HepG2 (cell line): ENCODE data around the gene ESPN. TPM values are rescaled to one million over a fixed set of nuclear protein-coding genes. Genes with fewer than 3 reads are reported as not detected.
A peak's percentile ranks its signal among the peaks of the same experiment; 100 is the strongest.

Experiments used
- ATAC-seq: fragments of 200-7000 bp; cut with Tn5 transposase; 3 replicates; pipeline ENCODE4 v1.9.1; 2020; ENCODE audit warnings: mild to moderate bottlenecking, moderate library complexity
- BruUV-seq: library from RNA; stranded (reverse); fragments of 400-500 nt; replicated peaks from 2 replicates; lab custom pipeline; 2021; lab: Mats Ljungman, UMichigan
- CTCF ChIA-PET: fragments of 300-600 bp; formaldehyde crosslinking; extraction: SDS; loops from one replicate; lab custom pipeline; 2021; ENCODE audit warnings: low total read pairs, inconsistent platforms, low intra/inter-chr PET ratio; lab: Yijun Ruan, JAX
- POLR2A ChIA-PET: fragments of 350-600 bp; sonication (Branson Sonifier 250); formaldehyde crosslinking; loops from one replicate; lab custom pipeline; 2020; ENCODE audit warnings: antibody characterized with exemption, inconsistent platforms; lab: Yijun Ruan, JAX
- DNase-seq: peaks from one replicate; pipeline ENCODE4 v3.0.0-alpha.2; 2015; ENCODE audit warnings: low spot score
- FAIRE-seq: peaks from 3 replicates; lab custom pipeline; 2011; peaks lifted over from hg19 to GRCh38; lab: Jason Lieb, UNC
- H2AFZ ChIP-seq: one replicate; pipeline ENCODE4 v1.6.1; 2011; ENCODE audit warnings: low read length, inconsistent platforms
- H3K27ac ChIP-seq: fragments of 300-600 bp; 3 replicates; pipeline ENCODE4 v1.8.0; 2011; ENCODE audit warnings: mixed run types, mild to moderate bottlenecking, mixed read lengths, low read length, inconsistent platforms; ENCODE audit not compliant: insufficient read depth; ENCODE audit errors: extremely low read length
- H3K27me3 ChIP-seq, 2 experiments: fragments of 200-600 bp in 1 of 2; 2 replicates in 1 of 2; 3 replicates in 1 of 2; pipeline versions ENCODE4 v1.6.0 to v1.8.0; 2011; ENCODE audit warnings: low read length in 2 of 2, mild to moderate bottlenecking in 2 of 2, moderate library complexity in 2 of 2, inconsistent platforms in 1 of 2; ENCODE audit not compliant: insufficient read depth in 2 of 2, control insufficient read depth in 1 of 2
- H3K36me3 ChIP-seq, 2 experiments: fragments of 200-600 bp in 1 of 2; replicated peaks in 1 of 2; 2 replicates in 1 of 2; 3 replicates in 1 of 2; pipeline versions ENCODE4 v1.5.1 to v1.8.0; 2011; ENCODE audit warnings: low read length in 2 of 2, inconsistent platforms in 1 of 2; ENCODE audit not compliant: insufficient read depth in 2 of 2, control insufficient read depth in 1 of 2
- H3K4me1 ChIP-seq: 2 replicates; pipeline ENCODE4 v1.5.1; 2012; ENCODE audit warnings: low read length, inconsistent platforms; ENCODE audit not compliant: insufficient read depth
- H3K4me2 ChIP-seq: 2 replicates; pipeline ENCODE4 v1.6.0; 2011; ENCODE audit warnings: low read depth, low read length, inconsistent platforms
- H3K4me3 ChIP-seq, 3 experiments: fragments of 200-600 bp in 1 of 3; sonication (generic), shearing (Covaris generic) in 1 of 3; replicated peaks in 1 of 3; 2 replicates each; pipeline ENCODE4 v1.5.1; 2011 to 2016; ENCODE audit warnings: low read length in 3 of 3, inconsistent platforms in 2 of 3, low read depth in 2 of 3, mild to moderate bottlenecking in 2 of 3, control low read depth in 1 of 3, mixed read lengths in 1 of 3; ENCODE audit not compliant: insufficient read depth in 1 of 3
- H3K79me2 ChIP-seq: one replicate; pipeline ENCODE4 v1.6.1; 2011; ENCODE audit warnings: low read length, inconsistent platforms; ENCODE audit not compliant: insufficient read depth
- H3K9ac ChIP-seq: 2 replicates; pipeline ENCODE4 v1.6.0; 2011; ENCODE audit warnings: mild to moderate bottlenecking, low read depth, low read length, inconsistent platforms; ENCODE audit not compliant: insufficient read depth
- H3K9me3 ChIP-seq: 2 replicates; pipeline ENCODE4 v1.5.1; 2012; ENCODE audit warnings: mild to moderate bottlenecking, low read length
- H4K20me1 ChIP-seq: 2 replicates; pipeline ENCODE4 v1.6.0; 2011; ENCODE audit warnings: inconsistent platforms, mild to moderate bottlenecking, low read length, moderate library complexity; ENCODE audit not compliant: insufficient read depth
- CC2D1A ChIP-seq: sonication (generic); formaldehyde crosslinking; IDR thresholded peaks from 2 replicates; pipeline ENCODE4 v1.8.1; 2023; ENCODE audit warnings: mild to moderate bottlenecking, missing genetic modification reagents
- FOXC1 ChIP-seq: sonication (generic); formaldehyde crosslinking; IDR thresholded peaks from 2 replicates; pipeline ENCODE4 v1.8.0; 2022; ENCODE audit warnings: mild to moderate bottlenecking, missing genetic modification reagents, borderline replicate concordance
- HNF4G ChIP-seq, 2 experiments: sonication (generic) in 1 of 2; formaldehyde crosslinking in 1 of 2; IDR thresholded peaks; 2 replicates each; pipeline versions ENCODE4 v1.4.0 to v1.6.1; 2011 to 2020; ENCODE audit warnings: borderline replicate concordance in 2 of 2, low read depth in 2 of 2, mild to moderate bottlenecking in 2 of 2, low read length in 1 of 2, missing genetic modification reagents in 1 of 2, moderate library complexity in 1 of 2
- HNRNPUL1 ChIP-seq: fragments of 200-400 bp; formaldehyde crosslinking; IDR thresholded peaks from 2 replicates; pipeline ENCODE4 v1.6.1; 2017; ENCODE audit warnings: low read depth, mild to moderate bottlenecking, low read length, moderate library complexity
- JUN ChIP-seq: sonication (generic); formaldehyde crosslinking; IDR thresholded peaks from 2 replicates; pipeline ENCODE4 v1.4.0; 2020; ENCODE audit warnings: mild to moderate bottlenecking, missing genetic modification reagents
- MED13 ChIP-seq: sonication (generic); formaldehyde crosslinking; IDR thresholded peaks from 2 replicates; pipeline ENCODE4 v1.5.0; 2020; ENCODE audit warnings: missing genetic modification reagents
- MIER3 ChIP-seq: IDR thresholded peaks from 2 replicates; pipeline ENCODE4 v1.6.1; 2016; ENCODE audit warnings: missing compliant biosample characterization, borderline replicate concordance
- SOX13 ChIP-seq, 3 experiments: fragments of 450-650 bp in 1 of 3; sonication (generic) in 1 of 3; formaldehyde crosslinking in 1 of 3; IDR thresholded peaks in 2 of 3; conservative IDR thresholded peaks in 1 of 3; 2 replicates each; pipeline versions ENCODE4 v1.5.0 to v1.6.1; 2016 to 2020; ENCODE audit warnings: antibody characterized with exemption in 1 of 3, mild to moderate bottlenecking in 1 of 3, missing compliant biosample characterization in 1 of 3, missing genetic modification reagents in 1 of 3, moderate library complexity in 1 of 3
- THAP11 ChIP-seq: IDR thresholded peaks from 2 replicates; pipeline ENCODE4 v1.6.1; 2016; ENCODE audit warnings: missing biosample characterization, missing genetic modification reagents
- XBP1 ChIP-seq: sonication (generic); formaldehyde crosslinking; IDR thresholded peaks from 2 replicates; pipeline ENCODE4 v1.5.0; 2020; ENCODE audit warnings: missing genetic modification reagents
- ZBTB10 ChIP-seq: sonication (generic); formaldehyde crosslinking; IDR thresholded peaks from 2 replicates; pipeline ENCODE4 v1.4.0; 2020; ENCODE audit warnings: missing genetic modification reagents, borderline replicate concordance
- ZKSCAN5 ChIP-seq: sonication (generic); formaldehyde crosslinking; IDR thresholded peaks from 2 replicates; pipeline ENCODE4 v1.5.1; 2020; ENCODE audit warnings: mild to moderate bottlenecking, missing genetic modification reagents
- ZNF33A ChIP-seq: sonication (generic); formaldehyde crosslinking; IDR thresholded peaks from 2 replicates; pipeline ENCODE4 v1.5.1; 2020; ENCODE audit warnings: missing genetic modification reagents, mild to moderate bottlenecking, moderate library complexity, borderline replicate concordance
- ZNF747 ChIP-seq: sonication (generic); formaldehyde crosslinking; IDR thresholded peaks from 2 replicates; pipeline ENCODE4 v1.8.1; 2023; ENCODE audit warnings: missing genetic modification reagents, mild to moderate bottlenecking, borderline replicate concordance
- ZNF772 ChIP-seq: sonication (generic); formaldehyde crosslinking; IDR thresholded peaks from 2 replicates; pipeline ENCODE4 v1.5.0; 2020; ENCODE audit warnings: mild to moderate bottlenecking, missing genetic modification reagents
- whole genome bisulfite sequencing: methylation state at CpG from one replicate; pipeline ENCODE4 v1.1.6; 2017; ENCODE audit warnings: low lambda C conversion rate; 5-methylcytosine and 5-hydroxymethylcytosine counted together
- in situ Hi-C: cut with HindIII; loops from 2 replicates; pipeline ENCODE4 v1.10.0; 2017; ENCODE audit warnings: low pct_unique_long_range_greater_than_20kb; ENCODE audit not compliant: extremely low pct_ligation_motif_present
- intact Hi-C: fragments of 100-400 bp; cut with micrococcal nuclease; formaldehyde crosslinking; loops from one replicate; pipeline ENCODE4 v1.10.0; 2022; ENCODE audit not compliant: unreplicated experiment
- polyA plus RNA-seq, 8 experiments: library from polyadenylated mRNA; depleted of rRNA in 3 of 8; stranded (reverse) in 7 of 8; unstranded in 1 of 8; fragments of >200 nt; fragmentation: Illumina TruSeq in 4 of 8; extraction: Trizol in 4 of 8; gene quantifications; 2 replicates each; pipeline versions ENCODE4 v1.2.1 to v1.2.3, GENCODE V29; 2011 to 2016; ENCODE audit warnings: low read depth in 4 of 8, missing spikeins in 1 of 8, mixed read lengths in 1 of 8; ENCODE audit not compliant: insufficient read depth in 1 of 8
- total RNA-seq, 5 experiments: library from RNA; depleted of rRNA; stranded (reverse); fragments of >200 nt; fragmentation: Illumina TruSeq; extraction: Trizol; gene quantifications; 2 replicates each; pipeline ENCODE4 v1.2.3, GENCODE V29; 2016; ENCODE audit warnings: low read depth in 1 of 5
- TF ChIP-seq, protein P1 (sequence below): sonication (generic); formaldehyde crosslinking; IDR thresholded peaks from 2 replicates; pipeline ENCODE4 v1.5.0; 2020; ENCODE audit warnings: missing genetic modification reagents, mild to moderate bottlenecking, borderline replicate concordance

Gene ESPN
- total and polyA plus RNA-seq, 2 of the 13 experiments (the other 11 are each of a cell fraction or from before 2014, with no cell fraction given): 48.6 to 54.2 TPM

DNA sequence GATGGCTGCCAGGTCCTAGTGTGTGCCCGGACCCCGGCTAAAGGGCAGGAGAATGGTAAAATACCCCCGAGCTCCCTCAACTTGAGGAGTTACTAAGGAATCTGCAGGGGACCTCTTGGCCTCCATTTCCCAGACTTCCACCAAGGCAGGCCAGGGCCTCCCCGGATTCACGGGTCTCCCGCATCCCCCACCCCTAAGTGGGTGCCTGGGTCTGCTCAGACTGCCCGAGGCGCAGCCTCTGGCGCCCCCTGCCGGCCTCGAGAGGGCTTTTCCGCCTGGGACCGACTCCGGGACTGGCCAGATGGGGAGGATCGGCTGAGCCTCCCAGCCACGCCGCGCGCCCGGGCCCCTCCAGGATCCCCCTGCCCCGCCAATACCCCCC lies 65.2 kb downstream of the ESPN start (continued):
- TF ChIP-seq ZNF33A (CRISPR knock-in tag) (no peak), HNF4G (IDR thresholded peaks at IDR 0.05; ENCODE audit: borderline replicate concordance, low read depth, low read length) (no peak), HNF4G (CRISPR knock-in tag; IDR thresholded peaks at IDR 0.05; ENCODE audit: borderline replicate concordance, low read depth) (no peak), XBP1 (CRISPR knock-in tag) (no peak), ZNF747 (CRISPR knock-in tag) (no peak), SOX13 (IDR thresholded peaks at IDR 0.05) (no peak), SOX13 (CRISPR knock-in tag; conservative IDR thresholded peaks at IDR 0.05 in 1 of 2, IDR thresholded peaks at IDR 0.05 in 1 of 2) (no peak), CC2D1A (no peak)
- TF ChIP-seq, protein P1, sequence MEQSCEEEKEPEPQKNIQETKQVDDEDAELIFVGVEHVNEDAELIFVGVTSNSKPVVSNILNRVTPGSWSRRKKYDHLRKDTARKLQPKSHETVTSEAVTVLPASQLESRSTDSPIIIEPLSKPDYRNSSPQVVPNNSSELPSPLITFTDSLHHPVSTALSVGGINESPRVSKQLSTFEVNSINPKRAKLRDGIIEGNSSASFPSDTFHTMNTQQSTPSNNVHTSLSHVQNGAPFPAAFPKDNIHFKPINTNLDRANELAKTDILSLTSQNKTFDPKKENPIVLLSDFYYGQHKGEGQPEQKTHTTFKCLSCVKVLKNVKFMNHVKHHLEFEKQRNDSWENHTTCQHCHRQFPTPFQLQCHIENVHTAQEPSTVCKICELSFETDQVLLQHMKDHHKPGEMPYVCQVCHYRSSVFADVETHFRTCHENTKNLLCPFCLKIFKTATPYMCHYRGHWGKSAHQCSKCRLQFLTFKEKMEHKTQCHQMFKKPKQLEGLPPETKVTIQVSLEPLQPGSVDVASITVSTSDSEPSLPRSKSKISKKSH: no peak; the same call in 1 of the 2 replicates
- TF ChIP-seq, all 625 proteins: peak for 31

GRCh38 chr1:6490181-6491080 lies 65.9 kb downstream of the ESPN start:
- Histone ChIP-seq H3K36me3 (no peaks in the 10 kb centered on the region), H3K9me3 (no peaks in the 10 kb centered on the region), H3K4me2 (peak overlapping the region; percentile 97), H3K27me3 (no peaks in the 10 kb centered on the region; a peak in 1 of 5 replicates), H3K4me3 (peak overlapping the region; percentile 88 to 99 (median 89)), H3K79me2 (no peaks in the 10 kb centered on the region), H3K9ac (peak overlapping the region; percentile 76), H3K4me1 (peaks cover 52% of the 10 kb centered on the region), H2AFZ (no peak overlapping the region), H3K27ac (peak overlapping the region; percentile 59), H4K20me1 (no peaks in the 10 kb centered on the region)
- WGBS: 2% methylated on average over 10 of the region's 70 CpGs
- BruUV-seq: TSS peak; percentile 85
- ChIA-PET POLR2A (interaction anchor here (1.0 to 2.9 kb wide), 7 partner anchors 10 to 156 kb away, joined by 3 to 13 read pairs (median 5); partner anchors contain the start of genes NOL9 and TAS1R1), CTCF (interaction anchor here (1.0 kb wide), 1 partner anchor 33 kb away, joined by 3 read pairs; no protein-coding TSS in a partner anchor)
- DNase-seq (peak; percentile 54), FAIRE-seq (no peak), ATAC-seq (peak; percentile 78)
- intact Hi-C loops (no loop called here), in situ Hi-C loops (loop anchor here (25.0 kb wide), 1 partner anchor 722 kb away; no protein-coding TSS in a partner anchor)
- 0 out of 2 replicates have a peak, but pooled peaks have one; percentile 7 for TF ChIP-seq THAP11 (CRISPR knock-in tag)
- no peak for TF ChIP-seq HNRNPUL1
- 0 out of 2 replicates have a peak, but pooled peaks have one; percentile 71 for TF ChIP-seq ZBTB10 (CRISPR knock-in tag)
- no peak for TF ChIP-seq MIER3 (CRISPR knock-in tag)
- peak; percentile 82 for TF ChIP-seq MED13 (CRISPR knock-in tag)
- TF ChIP-seq ZKSCAN5 (CRISPR knock-in tag): no peak
- TF ChIP-seq ZNF772 (CRISPR knock-in tag): peak; percentile 78; the same call in 1 of the 2 replicates
- TF ChIP-seq FOXC1: peak; percentile 22; the same call in 1 of the 2 replicates
- no peak for TF ChIP-seq JUN (CRISPR knock-in tag)
